ENCODE data around the gene SH2B3. TPM values are rescaled to one million over a fixed set of nuclear protein-coding genes. Genes with fewer than 3 reads are reported as not detected.

Gene SH2B3
- total RNA-seq, 1 experiment from 2014 or later, result 39.6 TPM

DNA sequence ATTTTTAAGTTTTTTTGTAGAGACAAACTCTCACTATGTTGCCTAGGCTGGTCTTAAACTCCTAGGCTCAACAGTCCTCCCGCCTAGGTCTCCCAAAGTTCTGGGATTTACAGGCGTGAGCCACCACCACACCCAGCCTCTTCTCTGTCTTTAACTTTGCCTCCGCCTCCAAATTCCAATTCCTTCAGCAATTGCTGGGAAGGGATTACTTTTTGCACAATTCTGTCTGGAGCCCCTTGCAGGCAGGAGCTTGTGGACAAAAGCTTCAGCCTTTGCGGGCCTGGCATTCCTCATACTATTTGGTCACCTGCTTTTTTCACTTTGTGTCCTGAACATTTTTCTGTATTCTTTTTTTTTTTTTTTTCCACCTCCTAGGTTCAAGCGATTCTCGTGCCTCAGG lies 26.0 kb downstream of the SH2B3 start:
- H3K36me3 ChIP-seq (ENCODE audit: control insufficient read depth, insufficient read depth, low read length), result no peaks in the 10 kb centered on the region
- no TSS peak for BruUV-seq (replicated peaks)
- no peaks in the 10 kb centered on the region for H3K27me3 ChIP-seq (ENCODE audit: control insufficient read depth, insufficient read depth, low read length)
- H3K9me3 ChIP-seq (ENCODE audit: control insufficient read depth, insufficient read depth, low read depth, low read length), result no peaks in the 10 kb centered on the region
- intact Hi-C loops (cut with micrococcal nuclease; ENCODE audit: unreplicated experiment), result no loop called here
- peaks cover 57% of the 10 kb centered on the region for H3K4me1 ChIP-seq (ENCODE audit: control insufficient read depth, insufficient read depth, low read length)
- TF ChIP-seq, protein P1, sequence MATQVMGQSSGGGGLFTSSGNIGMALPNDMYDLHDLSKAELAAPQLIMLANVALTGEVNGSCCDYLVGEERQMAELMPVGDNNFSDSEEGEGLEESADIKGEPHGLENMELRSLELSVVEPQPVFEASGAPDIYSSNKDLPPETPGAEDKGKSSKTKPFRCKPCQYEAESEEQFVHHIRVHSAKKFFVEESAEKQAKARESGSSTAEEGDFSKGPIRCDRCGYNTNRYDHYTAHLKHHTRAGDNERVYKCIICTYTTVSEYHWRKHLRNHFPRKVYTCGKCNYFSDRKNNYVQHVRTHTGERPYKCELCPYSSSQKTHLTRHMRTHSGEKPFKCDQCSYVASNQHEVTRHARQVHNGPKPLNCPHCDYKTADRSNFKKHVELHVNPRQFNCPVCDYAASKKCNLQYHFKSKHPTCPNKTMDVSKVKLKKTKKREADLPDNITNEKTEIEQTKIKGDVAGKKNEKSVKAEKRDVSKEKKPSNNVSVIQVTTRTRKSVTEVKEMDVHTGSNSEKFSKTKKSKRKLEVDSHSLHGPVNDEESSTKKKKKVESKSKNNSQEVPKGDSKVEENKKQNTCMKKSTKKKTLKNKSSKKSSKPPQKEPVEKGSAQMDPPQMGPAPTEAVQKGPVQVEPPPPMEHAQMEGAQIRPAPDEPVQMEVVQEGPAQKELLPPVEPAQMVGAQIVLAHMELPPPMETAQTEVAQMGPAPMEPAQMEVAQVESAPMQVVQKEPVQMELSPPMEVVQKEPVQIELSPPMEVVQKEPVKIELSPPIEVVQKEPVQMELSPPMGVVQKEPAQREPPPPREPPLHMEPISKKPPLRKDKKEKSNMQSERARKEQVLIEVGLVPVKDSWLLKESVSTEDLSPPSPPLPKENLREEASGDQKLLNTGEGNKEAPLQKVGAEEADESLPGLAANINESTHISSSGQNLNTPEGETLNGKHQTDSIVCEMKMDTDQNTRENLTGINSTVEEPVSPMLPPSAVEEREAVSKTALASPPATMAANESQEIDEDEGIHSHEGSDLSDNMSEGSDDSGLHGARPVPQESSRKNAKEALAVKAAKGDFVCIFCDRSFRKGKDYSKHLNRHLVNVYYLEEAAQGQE (IDR thresholded peaks at IDR 0.05; ENCODE audit: insufficient read depth in 1 of 2, low read depth in 2 of 2, low read length in 1 of 2), result no peak
- no peak for TF ChIP-seq POLR2AphosphoS5 (IDR thresholded peaks at IDR 0.05; ENCODE audit: low read depth, low read length)
- no peak for TF ChIP-seq SIN3A (IDR thresholded peaks at IDR 0.05; ENCODE audit: borderline replicate concordance, insufficient read depth, low read depth, low read length)
- TF ChIP-seq, protein P2, sequence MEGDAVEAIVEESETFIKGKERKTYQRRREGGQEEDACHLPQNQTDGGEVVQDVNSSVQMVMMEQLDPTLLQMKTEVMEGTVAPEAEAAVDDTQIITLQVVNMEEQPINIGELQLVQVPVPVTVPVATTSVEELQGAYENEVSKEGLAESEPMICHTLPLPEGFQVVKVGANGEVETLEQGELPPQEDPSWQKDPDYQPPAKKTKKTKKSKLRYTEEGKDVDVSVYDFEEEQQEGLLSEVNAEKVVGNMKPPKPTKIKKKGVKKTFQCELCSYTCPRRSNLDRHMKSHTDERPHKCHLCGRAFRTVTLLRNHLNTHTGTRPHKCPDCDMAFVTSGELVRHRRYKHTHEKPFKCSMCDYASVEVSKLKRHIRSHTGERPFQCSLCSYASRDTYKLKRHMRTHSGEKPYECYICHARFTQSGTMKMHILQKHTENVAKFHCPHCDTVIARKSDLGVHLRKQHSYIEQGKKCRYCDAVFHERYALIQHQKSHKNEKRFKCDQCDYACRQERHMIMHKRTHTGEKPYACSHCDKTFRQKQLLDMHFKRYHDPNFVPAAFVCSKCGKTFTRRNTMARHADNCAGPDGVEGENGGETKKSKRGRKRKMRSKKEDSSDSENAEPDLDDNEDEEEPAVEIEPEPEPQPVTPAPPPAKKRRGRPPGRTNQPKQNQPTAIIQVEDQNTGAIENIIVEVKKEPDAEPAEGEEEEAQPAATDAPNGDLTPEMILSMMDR (IDR thresholded peaks at IDR 0.05), result no peak
- TF ChIP-seq TCF7L2 (IDR thresholded peaks at IDR 0.05; ENCODE audit: low read depth, low read length), result no peak
- POLR2A ChIA-PET, result no interaction called here
- H3K4me3 ChIP-seq (ENCODE audit: low read depth in 2 of 2, low read length in 2 of 2), result no peak overlapping the region
- DNase-seq (ENCODE audit: low read depth, low spot score), result no peak
- CTCF ChIA-PET, result interaction anchor here (0.7 kb wide), 1 partner anchor 28 kb away, joined by 4 read pairs; no protein-coding TSS in a partner anchor
- in situ Hi-C loops (cut with HindIII; ENCODE audit: low pct_unique_long_range_greater_than_20kb, low sequenced_read_pairs), result no loop called here
- no peak overlapping the region for H3K27ac ChIP-seq (ENCODE audit: low read length)
- ATAC-seq, result no peak

DNA sequence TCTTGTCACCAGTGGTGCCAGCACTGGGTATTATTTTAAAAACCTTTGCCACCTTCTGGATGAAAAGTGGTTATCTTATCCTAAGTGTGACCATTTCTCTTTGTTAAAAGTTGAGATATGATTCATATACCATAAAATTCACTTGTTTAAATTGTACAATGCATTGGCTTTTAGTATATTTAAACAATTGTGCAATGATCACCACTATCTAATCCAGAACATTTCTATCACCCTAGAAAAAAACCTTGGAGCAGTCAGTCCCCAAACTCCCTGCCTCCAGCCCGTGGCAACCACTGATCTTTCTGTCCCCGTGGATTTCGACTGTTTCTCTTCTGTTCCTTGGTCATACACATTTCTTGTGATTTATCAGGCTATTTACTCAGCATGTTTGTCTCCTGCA lies 28.3 kb downstream of the SH2B3 start:
- Histone ChIP-seq H3K4me3 (ENCODE audit: low read depth in 2 of 2, low read length in 2 of 2) (peak overlapping the region in 1 of 2 experiments; percentile 2; a peak in 2 of 4 replicates), H3K27me3 (ENCODE audit: control insufficient read depth, insufficient read depth, low read length) (no peaks in the 10 kb centered on the region), H3K36me3 (ENCODE audit: control insufficient read depth, insufficient read depth, low read length) (no peaks in the 10 kb centered on the region), H3K9me3 (ENCODE audit: control insufficient read depth, insufficient read depth, low read depth, low read length) (no peaks in the 10 kb centered on the region), H3K4me1 (ENCODE audit: control insufficient read depth, insufficient read depth, low read length) (peaks cover 64% of the 10 kb centered on the region), H3K27ac (ENCODE audit: low read length) (peak overlapping the region; percentile 74)
- BruUV-seq (replicated peaks), result no TSS peak
- TF ChIP-seq, protein P2 (IDR thresholded peaks at IDR 0.05), result no peak
- TF ChIP-seq TCF7L2 (IDR thresholded peaks at IDR 0.05; ENCODE audit: low read depth, low read length) (no peak), SIN3A (IDR thresholded peaks at IDR 0.05; ENCODE audit: borderline replicate concordance, insufficient read depth, low read depth, low read length) (no peak), POLR2AphosphoS5 (IDR thresholded peaks at IDR 0.05; ENCODE audit: low read depth, low read length) (no peak)
- TF ChIP-seq, protein P1 (IDR thresholded peaks at IDR 0.05; ENCODE audit: insufficient read depth in 1 of 2, low read depth in 2 of 2, low read length in 1 of 2), result no peak
- DNase-seq (ENCODE audit: low read depth, low spot score) (no peak), ATAC-seq (no peak)
- in situ Hi-C loops (cut with HindIII; ENCODE audit: low pct_unique_long_range_greater_than_20kb, low sequenced_read_pairs), result no loop called here
- ChIA-PET CTCF (interaction anchor here (1.7 kb wide), 1 partner anchor 18 kb away, joined by 5 read pairs; no protein-coding TSS in a partner anchor), POLR2A (interaction anchor here (0.6 kb wide), 1 partner anchor 1231 kb away, joined by 3 read pairs; no protein-coding TSS in a partner anchor)
- intact Hi-C loops (cut with micrococcal nuclease; ENCODE audit: unreplicated experiment), result no loop called here

All from Panc1 (cell line).